ENCODE data around the gene LGR6.

Gene LGR6

DNA sequence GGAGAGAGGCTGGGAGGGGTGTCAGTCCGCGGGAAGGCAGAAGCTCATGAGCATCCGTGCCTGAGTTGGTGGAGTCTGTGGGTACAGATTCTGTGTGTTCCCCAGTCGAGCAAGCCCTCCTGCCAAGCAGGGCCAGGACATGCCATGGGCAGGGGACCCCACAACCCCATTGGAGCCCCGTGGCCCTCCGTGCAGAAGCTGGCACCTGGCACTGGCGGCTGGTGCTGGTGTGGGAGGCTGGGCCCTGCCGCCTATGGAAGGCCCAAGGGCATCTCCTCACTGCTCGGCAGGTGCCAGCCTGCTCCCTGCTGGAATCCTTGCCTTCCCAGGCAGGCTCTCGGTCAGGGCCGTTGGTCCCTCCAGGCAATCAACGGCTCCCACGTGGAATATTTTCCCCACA is 74.4 kb downstream of the LGR6 start:
- no peak for DNase-seq

GRCh38 chr1:202268817-202269216 is 75.2 kb downstream of the LGR6 start:
- DNase-seq, result no peak

DNA sequence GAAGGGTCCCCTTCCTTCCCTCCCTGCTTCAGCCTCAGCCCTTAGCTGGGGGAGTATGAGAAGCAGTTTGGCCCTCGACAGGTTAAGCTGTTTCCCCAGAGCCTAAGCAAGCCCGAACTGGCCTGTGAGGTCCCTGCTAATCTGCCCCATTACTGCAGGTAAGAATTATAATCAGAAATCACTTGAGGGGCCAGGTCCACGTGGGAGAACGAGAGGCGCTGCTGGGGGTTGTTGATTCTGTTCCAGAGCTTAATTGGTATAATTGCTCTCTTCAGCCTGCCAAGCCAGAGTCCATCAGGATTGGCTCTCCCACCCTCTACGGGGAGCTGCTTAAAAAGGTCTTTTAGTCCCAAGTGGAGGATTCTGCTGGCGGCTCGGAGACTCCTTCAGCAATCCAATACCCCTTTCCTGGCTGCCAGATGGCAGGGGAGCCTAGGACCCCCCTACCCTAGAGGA is 77.3 kb downstream of the LGR6 start:
- DNase-seq, result no peak

DNA sequence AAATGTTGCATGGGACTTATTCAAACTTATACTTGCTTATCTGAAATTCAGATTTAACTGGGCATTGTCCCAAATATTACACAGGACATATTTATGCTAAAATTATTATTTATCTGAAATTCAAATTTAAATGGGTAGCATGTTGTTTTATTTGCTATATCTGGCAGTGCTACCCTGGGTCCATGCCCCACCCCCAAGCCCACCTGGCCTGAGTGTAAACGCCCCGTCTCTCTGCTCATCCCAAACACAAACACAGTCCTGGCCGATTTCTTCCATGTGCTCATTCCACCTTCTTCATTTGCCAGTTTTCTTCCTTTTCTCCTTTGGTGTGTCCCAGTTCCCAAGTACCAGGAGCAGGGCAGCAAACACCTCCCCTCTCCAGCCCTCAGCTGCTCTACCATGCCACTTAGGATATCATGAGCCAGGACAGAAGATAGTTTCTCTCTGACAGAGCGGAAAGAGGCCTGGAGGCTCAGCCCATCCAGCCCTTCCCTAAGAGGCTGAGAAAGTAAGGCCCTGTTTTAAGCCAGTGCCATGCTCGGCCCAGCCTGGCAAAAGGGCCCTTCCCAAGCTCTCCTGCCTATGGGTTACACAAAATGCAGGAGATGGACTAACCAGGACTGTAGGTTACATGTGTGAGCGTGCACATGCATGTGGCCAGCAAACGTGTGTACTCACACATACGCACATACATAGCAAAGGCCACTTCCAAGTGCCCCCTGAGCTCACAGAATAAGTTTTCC is 78.7 kb downstream of the LGR6 start:
- DNase-seq, result no peak

GRCh38 chr1:202274611-202275010 is 81.0 kb downstream of the LGR6 start:
- DNase-seq, result peak in 2 of 4 experiments; percentile 8 to 35

- DNase-seq, result no peak
These were observed 81.6 kb downstream of the LGR6 start for GRCh38 chr1:202275061-202275770.

DNA sequence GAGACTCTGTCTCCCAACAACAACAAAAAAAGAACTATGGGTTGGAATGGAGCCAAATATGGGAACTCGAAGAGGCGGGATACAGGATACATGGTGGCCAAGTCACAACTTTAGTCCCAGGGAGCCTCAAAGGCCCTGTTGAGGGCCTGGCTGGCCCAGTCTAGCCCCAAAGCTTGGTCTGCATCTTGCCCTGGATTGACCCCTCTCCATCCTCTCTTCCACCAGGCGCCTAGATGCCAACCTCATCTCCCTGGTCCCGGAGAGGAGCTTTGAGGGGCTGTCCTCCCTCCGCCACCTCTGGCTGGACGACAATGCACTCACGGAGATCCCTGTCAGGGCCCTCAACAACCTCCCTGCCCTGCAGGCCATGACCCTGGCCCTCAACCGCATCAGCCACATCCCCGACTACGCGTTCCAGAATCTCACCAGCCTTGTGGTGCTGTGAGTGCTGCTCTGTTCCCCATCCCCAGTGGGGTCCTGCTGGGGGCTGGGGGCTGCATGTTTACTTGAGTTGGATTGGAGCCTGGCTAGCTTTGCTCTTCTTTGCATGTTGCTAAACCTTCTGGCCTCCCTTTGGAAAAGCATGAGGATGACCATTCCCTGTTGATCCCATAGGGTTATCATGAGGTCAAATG is 82.6 kb downstream of the LGR6 start:
- DNase-seq, result no peak

GRCh38 chr1:202276920-202277319 is 83.3 kb downstream of the LGR6 start:
- no peak for DNase-seq

- DNase-seq, result no peak
These were observed 85.2 kb downstream of the LGR6 start for GRCh38 chr1:202278751-202279150.

DNA sequence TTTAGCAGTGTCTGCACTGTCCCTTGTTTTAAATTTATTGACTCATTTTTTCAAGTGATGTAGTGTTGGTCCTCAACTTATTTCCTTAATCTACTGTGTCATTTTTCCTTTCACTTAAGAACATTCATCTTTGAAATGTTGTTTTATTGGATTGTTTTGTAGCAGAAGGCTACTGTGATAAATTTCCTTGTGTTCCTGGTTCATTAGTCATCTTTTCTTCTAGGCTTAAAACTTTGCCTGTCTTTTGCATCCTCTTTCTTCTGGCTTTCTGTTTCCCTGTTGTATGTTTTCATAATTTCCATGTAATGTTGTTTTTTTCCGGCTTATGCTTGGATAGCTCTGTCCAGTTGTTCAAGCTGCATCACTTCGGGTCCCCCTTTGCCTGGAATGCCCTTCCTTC is 86.2 kb downstream of the LGR6 start:
- no peak for DNase-seq

GRCh38 chr1:202280595-202280994 is 87.0 kb downstream of the LGR6 start:
- DNase-seq, result no peak

GRCh38 chr1:202281316-202282024 is 87.9 kb downstream of the LGR6 start:
- no peak for DNase-seq

DNA sequence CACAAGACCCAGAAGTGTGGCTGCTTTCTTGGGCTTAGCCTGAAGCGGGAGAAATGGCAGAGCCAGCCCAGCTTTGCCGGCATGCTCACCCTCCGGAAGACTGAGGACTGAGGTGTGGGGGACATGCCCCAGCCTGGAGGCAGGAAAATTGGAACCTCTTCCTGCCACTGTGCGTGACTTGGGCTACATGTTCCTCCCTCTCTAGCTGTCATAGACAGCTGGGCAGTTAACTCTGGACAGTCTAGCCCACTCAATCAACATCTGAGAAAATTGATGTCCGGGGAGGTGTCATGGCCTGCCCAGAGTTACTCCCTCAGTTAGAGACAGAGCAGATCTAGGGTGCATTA is 88.4 kb downstream of the LGR6 start:
- no peak for DNase-seq

GRCh38 chr1:202282596-202283283 is 89.1 kb downstream of the LGR6 start:
- no peak for DNase-seq

- no peak for DNase-seq
These were observed 89.8 kb downstream of the LGR6 start for GRCh38 chr1:202283379-202283844.

- DNase-seq, result no peak
These were observed 90.4 kb downstream of the LGR6 start for GRCh38 chr1:202283991-202284390.

DNA sequence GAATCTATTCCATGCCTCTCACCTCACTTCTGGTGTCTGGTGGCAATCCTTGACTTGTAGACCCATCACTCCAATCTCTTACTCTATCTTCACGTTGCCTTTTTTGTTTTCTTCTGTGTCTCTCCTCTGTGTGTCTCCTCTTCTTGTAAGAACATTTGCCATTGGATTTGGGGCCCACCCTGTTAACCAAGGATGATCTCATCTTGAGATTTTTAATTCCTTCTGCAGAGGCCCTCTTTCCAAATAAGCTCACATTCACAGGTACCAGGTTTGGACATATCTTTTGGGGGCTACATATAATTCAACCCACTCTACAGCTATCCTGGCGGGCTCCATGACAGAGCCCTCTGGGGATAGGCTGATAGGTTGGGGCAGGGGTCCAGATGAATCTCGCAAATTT is 92.3 kb downstream of the LGR6 start:
- no peak for DNase-seq

- DNase-seq, result no peak
These were observed 93.1 kb downstream of the LGR6 start for GRCh38 chr1:202286622-202287097.

GRCh38 chr1:202287196-202287595 is 93.6 kb downstream of the LGR6 start:
- DNase-seq, result no peak

DNA sequence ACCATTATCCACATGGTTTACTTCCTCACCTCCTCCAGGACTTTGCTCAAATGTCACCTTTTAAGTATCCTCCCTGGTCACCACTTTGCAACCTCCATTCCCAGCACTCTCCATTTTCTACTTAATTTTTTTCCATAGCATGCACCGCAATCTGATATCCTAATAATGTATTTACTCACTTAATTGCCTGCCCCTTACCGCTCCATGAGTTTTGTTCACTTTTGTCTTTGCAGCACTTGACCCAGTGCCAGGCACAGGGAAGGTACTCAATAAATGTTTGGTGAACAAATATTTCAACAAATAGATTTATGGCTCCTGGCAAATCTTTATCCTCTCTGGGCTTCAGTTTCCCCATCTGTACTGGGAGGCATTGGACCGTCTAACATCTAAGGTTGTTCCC is 94.6 kb downstream of the LGR6 start:
- no peak for DNase-seq

DNA sequence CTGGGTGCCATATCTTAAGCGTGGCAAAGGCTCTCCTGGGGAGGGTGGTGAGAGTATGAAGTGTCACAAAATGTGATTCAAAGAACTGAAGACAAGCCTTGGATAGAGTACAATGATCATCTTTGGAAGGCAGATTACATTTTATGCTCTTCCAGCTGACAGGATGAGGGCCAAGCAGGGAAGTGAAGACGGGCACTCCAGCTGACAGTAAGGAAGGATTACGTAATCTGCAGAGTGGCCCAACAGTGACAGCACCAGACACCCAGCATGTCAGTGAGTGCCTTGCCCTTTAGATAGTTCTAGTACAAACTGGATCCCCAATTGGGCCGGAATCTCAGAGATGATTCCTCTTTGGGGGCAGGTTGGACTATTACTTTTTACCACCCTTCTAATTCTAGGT is 95.4 kb downstream of the LGR6 start:
- DNase-seq, result no peak

- no peak for DNase-seq
These were observed 97.4 kb downstream of the LGR6 start for GRCh38 chr1:202291001-202291400.
